SH-SY5Y (cell line): Measurements from ENCODE around the gene NEUROG3.

ENCODE experiments used
- GATA2 ChIP-seq: IDR thresholded peaks from 2 replicates; pipeline ENCODE4 v1.6.1; 2011; ENCODE audit warnings: mild to moderate bottlenecking, low read depth, low read length
- GATA3 ChIP-seq: IDR thresholded peaks from 2 replicates; pipeline ENCODE4 v1.6.1; 2011; ENCODE audit warnings: low read depth, mild to moderate bottlenecking, low read length, moderate library complexity

DNA sequence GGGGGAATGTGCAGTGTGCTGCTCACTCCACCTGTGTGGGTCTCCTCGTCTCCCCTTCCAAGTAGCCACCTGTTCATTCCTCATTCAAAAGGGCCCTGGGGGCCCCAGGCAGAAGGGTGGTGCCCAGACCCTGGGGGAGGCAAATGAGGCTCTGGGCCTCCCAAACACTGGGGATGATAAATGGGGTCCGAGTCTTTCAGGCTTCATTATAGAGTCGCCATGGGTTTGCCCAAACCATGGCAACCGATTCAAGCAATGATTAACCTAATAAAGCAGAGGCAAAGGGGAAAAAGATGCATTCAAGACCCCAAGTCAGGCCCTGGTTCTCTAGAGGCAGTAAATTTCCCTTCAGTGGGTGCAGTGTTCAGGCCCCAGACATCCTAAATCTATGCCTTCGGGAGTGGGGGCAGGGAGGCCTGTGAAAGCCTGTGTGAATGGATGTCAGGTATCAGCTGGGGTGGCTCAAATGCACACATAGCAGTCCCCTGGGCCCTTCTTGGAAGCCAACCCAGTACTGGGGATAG, 10.4 kb downstream of the NEUROG3 start:
- no peak for TF ChIP-seq GATA2
- no peak for TF ChIP-seq GATA3
